IPS-20b (cell line): ENCODE data around the gene SLC6A14.

Experiments used
- H3K27ac ChIP-seq: one replicate; pipeline ENCODE4 v1.5.1; 2013; ENCODE audit warnings: low read length
- H3K27me3 ChIP-seq: 2 replicates; pipeline ENCODE4 v1.6.1; 2013; ENCODE audit warnings: mild to moderate bottlenecking, low read length, inconsistent platforms; ENCODE audit not compliant: insufficient read depth
- H3K36me3 ChIP-seq: 2 replicates; pipeline ENCODE4 v1.6.1; 2013; ENCODE audit warnings: low read depth, mild to moderate bottlenecking, inconsistent platforms, low read length, moderate library complexity; ENCODE audit not compliant: insufficient read depth
- H3K4me1 ChIP-seq: 2 replicates; pipeline ENCODE4 v1.6.1; 2013; ENCODE audit warnings: mild to moderate bottlenecking, control low read depth, inconsistent platforms, low read length, moderate library complexity; ENCODE audit not compliant: insufficient read depth
- H3K4me3 ChIP-seq: 2 replicates; pipeline ENCODE4 v1.5.1; 2013; ENCODE audit warnings: mild to moderate bottlenecking, low read length, inconsistent platforms
- H3K9ac ChIP-seq: 2 replicates; pipeline ENCODE4 v1.6.1; 2013; ENCODE audit warnings: low read depth, mild to moderate bottlenecking, inconsistent platforms, low read length, moderate library complexity
- H3K9me3 ChIP-seq: 2 replicates; pipeline ENCODE4 v1.6.1; 2013; ENCODE audit warnings: mild to moderate bottlenecking, low read depth, low read length, inconsistent platforms; ENCODE audit not compliant: insufficient read depth

SLC6A14 gene, protein sequence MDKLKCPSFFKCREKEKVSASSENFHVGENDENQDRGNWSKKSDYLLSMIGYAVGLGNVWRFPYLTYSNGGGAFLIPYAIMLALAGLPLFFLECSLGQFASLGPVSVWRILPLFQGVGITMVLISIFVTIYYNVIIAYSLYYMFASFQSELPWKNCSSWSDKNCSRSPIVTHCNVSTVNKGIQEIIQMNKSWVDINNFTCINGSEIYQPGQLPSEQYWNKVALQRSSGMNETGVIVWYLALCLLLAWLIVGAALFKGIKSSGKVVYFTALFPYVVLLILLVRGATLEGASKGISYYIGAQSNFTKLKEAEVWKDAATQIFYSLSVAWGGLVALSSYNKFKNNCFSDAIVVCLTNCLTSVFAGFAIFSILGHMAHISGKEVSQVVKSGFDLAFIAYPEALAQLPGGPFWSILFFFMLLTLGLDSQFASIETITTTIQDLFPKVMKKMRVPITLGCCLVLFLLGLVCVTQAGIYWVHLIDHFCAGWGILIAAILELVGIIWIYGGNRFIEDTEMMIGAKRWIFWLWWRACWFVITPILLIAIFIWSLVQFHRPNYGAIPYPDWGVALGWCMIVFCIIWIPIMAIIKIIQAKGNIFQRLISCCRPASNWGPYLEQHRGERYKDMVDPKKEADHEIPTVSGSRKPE

DNA sequence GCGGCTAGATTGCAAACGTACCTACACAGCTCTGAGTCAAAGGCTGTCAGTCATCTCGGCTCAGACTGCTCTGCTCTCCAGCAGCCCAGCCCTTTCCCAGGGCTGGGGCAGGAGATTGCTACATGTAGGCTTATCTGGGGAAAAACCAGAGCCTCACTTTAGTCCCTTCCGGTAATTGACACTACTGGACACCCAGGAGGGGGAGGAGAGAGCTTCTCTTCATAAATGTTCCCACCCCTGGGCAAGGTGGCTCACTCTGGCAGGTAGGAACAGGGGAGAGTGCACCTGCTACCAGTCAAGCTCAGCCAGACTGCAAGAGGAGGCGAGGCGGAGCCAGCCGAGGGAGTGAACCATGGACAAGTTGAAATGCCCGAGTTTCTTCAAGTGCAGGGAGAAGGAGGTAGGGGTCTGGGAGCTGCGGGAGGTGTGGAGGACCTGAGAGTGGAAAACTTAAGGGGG, at the start of gene SLC6A14:
TSS of gene SLC6A14 (plus strand) at position 249 of the 459 bp plus-strand sequence. CDS start at position 353, 104 bp downstream.
- no peak within 1 kb of the TSS for H3K4me3 ChIP-seq
- H3K9ac ChIP-seq: no peak within 1 kb of the TSS
- no peaks in the 10 kb centered on the region for H3K36me3 ChIP-seq
- no peaks in the 10 kb centered on the region for H3K9me3 ChIP-seq
- H3K27me3 ChIP-seq: no peaks in the 10 kb centered on the region
- no peaks in the 10 kb centered on the region for H3K4me1 ChIP-seq
- no peak within 1 kb of the TSS for H3K27ac ChIP-seq

DNA sequence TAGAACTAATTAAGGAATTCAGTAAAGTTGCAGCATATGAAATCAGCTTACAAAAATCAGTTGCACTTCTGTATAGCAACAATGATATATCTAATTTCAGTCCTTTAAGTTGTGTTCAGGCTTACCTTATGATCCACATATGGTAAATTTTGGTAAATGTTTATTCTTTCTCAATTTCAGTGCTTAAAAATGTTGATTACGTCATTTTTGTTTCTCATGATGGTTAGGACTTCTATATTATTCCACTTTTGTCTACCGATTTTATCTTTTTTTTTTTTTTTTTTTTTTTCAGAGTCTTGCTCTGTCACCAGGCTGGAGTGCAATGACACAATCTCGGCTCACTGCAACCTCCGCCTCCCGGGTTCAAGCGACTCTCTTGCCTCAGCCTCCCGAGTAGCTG, 40.7 kb upstream of the SLC6A14 start:
- H3K4me3 ChIP-seq: no peak overlapping the region
- H3K4me1 ChIP-seq: no peaks in the 10 kb centered on the region
- H3K27ac ChIP-seq: no peak overlapping the region
- H3K27me3 ChIP-seq: no peaks in the 10 kb centered on the region
- no peaks in the 10 kb centered on the region for H3K36me3 ChIP-seq
- H3K9ac ChIP-seq: no peak overlapping the region
- no peaks in the 10 kb centered on the region for H3K9me3 ChIP-seq

DNA sequence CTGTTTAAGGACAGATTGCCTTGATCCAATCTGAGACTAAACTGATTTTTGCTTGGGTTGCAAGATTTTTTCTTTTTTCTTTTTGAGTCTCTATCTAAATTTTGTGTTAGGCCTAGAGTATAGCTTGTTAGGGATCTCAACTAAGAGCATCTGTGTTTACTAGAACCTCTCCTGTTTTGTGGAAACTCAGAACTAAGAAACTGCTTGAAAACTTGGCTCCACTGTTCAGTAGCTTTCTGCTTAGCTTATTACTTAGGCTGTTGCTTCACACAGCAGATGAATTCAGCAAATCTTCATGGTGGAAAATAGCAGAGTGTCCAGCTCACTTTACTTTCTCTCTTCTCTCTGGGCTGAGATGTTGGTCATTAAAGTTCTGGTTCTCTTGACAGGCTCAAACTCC, 36.7 kb upstream of the SLC6A14 start:
- Histone ChIP-seq H3K36me3 (no peaks in the 10 kb centered on the region), H3K9me3 (no peaks in the 10 kb centered on the region)

DNA sequence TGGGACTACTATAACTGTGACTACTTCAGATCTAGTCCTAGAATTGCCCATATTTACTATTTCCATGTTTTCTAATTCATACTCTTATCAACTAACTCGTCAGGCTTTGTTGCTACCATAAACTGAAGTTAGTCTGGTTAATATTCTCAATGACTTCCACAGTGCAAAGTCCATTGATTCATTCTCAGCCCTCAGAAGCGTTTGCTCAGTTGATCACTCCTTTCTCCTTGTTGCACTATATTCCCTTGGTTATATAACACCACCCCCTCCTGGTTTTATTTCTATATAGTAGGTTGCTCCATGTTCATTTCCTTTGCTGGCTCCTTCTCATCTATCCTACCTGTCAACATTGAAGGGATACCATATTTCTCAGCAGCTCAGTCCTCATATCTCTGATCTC, 27.2 kb upstream of the SLC6A14 start:
- H3K9me3 ChIP-seq: peaks cover 9% of the 10 kb centered on the region; the same call in 1 of the 2 replicates
- no peak overlapping the region for H3K9ac ChIP-seq
- H3K27ac ChIP-seq: no peak overlapping the region
- no peaks in the 10 kb centered on the region for H3K36me3 ChIP-seq
- no peaks in the 10 kb centered on the region for H3K27me3 ChIP-seq
- no peak overlapping the region for H3K4me3 ChIP-seq
- no peaks in the 10 kb centered on the region for H3K4me1 ChIP-seq

More for the DNA sequence above, 36.7 kb upstream of the SLC6A14 start:
- H3K4me3 ChIP-seq: no peak overlapping the region
- H3K27ac ChIP-seq: no peak overlapping the region
- no peaks in the 10 kb centered on the region for H3K4me1 ChIP-seq
- H3K27me3 ChIP-seq: no peaks in the 10 kb centered on the region
- H3K9ac ChIP-seq: no peak overlapping the region

DNA sequence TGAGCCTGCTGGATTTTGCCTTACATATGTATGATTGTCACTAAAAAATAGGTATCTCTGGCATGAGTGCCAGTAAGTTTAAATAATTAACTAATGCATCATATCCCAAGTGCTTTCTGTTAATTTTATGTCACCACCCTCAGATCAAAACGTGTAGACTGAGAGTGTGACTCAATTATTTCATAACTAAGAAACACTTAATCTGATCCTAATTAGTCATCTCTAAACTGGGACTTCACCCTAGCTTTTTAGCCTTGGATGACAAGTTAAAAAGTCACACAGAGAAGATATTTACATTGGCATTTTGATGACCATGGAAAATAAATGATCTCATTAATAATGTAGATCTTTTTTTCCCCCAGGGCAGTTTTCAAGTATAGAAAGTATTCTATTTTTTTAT, 23.1 kb upstream of the SLC6A14 start:
- no peak overlapping the region for H3K27ac ChIP-seq
- H3K36me3 ChIP-seq: no peaks in the 10 kb centered on the region
- no peak overlapping the region for H3K9ac ChIP-seq
- H3K4me3 ChIP-seq: no peak overlapping the region
- H3K4me1 ChIP-seq: no peaks in the 10 kb centered on the region
- H3K9me3 ChIP-seq: peaks cover 9% of the 10 kb centered on the region; the same call in 1 of the 2 replicates
- no peaks in the 10 kb centered on the region for H3K27me3 ChIP-seq

DNA sequence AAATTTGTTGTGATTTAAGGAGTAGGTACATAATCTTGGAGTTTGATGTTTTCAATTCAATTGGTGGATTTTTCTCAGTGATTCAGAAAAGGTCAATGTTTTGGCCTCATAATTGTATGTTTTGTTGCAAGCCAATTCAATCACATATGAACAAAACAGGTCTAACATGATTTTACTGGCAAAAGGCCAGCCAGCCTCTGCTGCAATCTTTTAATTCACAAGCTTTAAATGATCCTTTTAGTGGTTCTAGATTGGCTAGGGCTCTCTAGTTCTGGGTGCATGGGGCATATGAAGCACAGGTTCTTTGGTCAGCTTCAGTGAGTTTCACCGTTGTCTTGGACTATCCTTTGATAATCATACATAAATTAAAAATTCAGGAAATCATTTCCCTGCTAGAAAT, 19.2 kb upstream of the SLC6A14 start:
- Histone ChIP-seq H3K9me3 (no peaks in the 10 kb centered on the region), H3K4me1 (no peaks in the 10 kb centered on the region), H3K27ac (no peak overlapping the region), H3K27me3 (no peaks in the 10 kb centered on the region), H3K4me3 (no peak overlapping the region), H3K9ac (no peak overlapping the region), H3K36me3 (no peaks in the 10 kb centered on the region)

DNA sequence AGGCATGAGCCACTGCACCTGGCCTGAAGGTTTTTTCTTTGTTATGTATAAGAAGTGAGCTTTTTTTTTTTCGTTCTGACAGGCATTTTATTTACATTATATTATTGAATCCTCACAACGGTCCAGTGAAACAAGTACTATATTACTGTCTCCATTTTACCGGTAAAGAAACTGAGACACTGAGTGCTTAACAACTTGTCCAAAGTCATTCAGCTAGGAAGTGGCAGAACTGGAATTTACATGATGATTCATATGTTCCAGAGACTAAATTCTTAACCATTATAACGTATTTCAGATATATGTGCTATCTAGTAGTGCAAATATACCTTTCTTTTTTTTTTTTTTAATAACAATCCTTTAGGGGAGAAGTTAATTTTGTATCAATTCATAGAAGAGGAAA, 18.4 kb upstream of the SLC6A14 start:
- Histone ChIP-seq H3K4me3 (no peak overlapping the region), H3K9me3 (no peaks in the 10 kb centered on the region), H3K4me1 (no peaks in the 10 kb centered on the region), H3K36me3 (no peaks in the 10 kb centered on the region), H3K27me3 (no peaks in the 10 kb centered on the region), H3K27ac (no peak overlapping the region), H3K9ac (no peak overlapping the region)

DNA sequence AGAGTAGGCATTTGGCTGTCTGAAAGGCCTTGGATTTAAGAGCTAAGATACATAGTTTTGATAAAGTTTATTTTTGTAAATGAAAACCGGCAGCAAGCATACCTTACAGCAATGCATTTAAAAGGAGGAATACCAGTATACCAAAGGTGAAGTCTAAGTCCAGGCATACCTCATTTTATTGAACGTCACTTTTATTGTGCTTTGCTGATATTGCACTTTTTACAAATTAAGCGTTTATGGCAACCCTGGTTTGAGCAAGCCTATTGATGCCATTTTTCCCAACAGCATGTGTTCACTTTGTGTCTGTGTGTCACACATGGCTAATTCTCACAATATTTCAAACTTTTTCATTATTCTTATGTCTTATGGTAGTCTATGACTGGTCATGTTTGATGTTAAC, 8.4 kb upstream of the SLC6A14 start:
- no peak overlapping the region for H3K9ac ChIP-seq
- H3K9me3 ChIP-seq: no peaks in the 10 kb centered on the region
- no peaks in the 10 kb centered on the region for H3K27me3 ChIP-seq
- H3K36me3 ChIP-seq: no peaks in the 10 kb centered on the region
- H3K27ac ChIP-seq: no peak overlapping the region
- no peak overlapping the region for H3K4me3 ChIP-seq
- H3K4me1 ChIP-seq: no peaks in the 10 kb centered on the region

DNA sequence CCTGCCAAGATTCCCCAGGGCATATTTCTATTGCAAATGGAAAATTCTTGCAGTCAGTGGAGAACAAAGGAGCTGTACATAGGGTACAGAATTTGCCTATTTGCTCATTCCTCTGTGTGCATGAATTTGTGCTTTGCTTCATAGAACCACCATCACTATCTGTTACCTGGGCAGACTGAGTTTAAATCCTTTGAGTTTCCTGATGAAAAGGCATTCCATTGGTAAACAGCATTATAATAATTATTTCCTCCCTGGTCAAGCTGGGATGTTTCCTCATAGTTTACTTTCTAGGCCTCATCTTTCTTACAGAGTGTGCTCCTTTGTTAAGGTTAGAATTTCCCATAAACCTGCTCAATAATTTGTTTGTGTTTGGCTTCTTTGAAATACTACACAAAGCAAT, 809 bp upstream of the SLC6A14 start:
- Histone ChIP-seq H3K4me3 (no peak overlapping the region), H3K27me3 (no peaks in the 10 kb centered on the region), H3K9ac (no peak overlapping the region), H3K9me3 (no peaks in the 10 kb centered on the region), H3K27ac (no peak overlapping the region), H3K36me3 (no peaks in the 10 kb centered on the region), H3K4me1 (no peaks in the 10 kb centered on the region)

DNA sequence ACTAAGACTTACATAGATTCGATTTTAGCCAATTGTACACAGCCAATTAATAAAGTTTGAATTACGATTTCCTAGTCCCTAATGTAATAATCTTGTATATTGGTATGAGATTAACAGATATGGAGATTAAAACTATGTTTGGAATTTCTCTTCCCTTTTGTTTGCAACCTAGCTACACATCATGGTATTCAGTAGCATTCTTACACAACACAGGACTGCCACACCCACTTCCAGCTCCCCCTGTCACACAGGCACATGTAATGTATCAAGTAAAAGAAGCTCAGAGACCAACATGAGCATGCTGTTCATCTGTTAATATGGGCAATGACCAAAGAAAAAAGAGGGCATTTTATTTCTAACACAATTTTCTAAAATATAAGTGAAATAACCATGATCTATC, 12.8 kb downstream of the SLC6A14 start:
- Histone ChIP-seq H3K4me1 (no peaks in the 10 kb centered on the region), H3K27me3 (no peaks in the 10 kb centered on the region), H3K9me3 (no peaks in the 10 kb centered on the region)

DNA sequence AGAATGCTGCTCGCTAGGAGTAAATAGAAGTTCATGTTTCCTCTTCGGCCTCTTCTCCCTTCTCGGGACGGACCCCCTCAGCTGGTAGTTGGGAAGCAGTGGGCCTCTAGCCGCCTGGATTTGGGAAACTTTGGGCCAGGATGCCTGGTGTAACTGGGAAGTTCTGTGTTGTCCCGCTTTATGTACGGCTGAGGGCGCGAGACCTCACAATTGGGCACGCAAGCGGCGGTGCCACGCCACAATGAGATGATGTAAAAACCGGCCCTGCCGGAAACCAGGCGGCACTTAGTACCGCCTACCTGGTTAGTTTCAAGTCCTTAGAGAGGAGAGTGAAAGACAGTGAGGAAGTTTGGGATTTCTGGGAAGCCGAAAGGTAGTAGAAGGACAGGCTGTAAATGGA, 26.4 kb downstream of the SLC6A14 start, which contains the start of gene CT83:
TSS of gene CT83 (minus strand) at position 155 of the 400 bp plus-strand sequence. CDS start at position 35, 120 bp downstream.
- Histone ChIP-seq H3K27ac (no peak within 1 kb of the TSS), H3K36me3 (no peaks in the 10 kb centered on the region), H3K9me3 (no peaks in the 10 kb centered on the region), H3K9ac (no peak within 1 kb of the TSS), H3K27me3 (no peaks in the 10 kb centered on the region), H3K4me3 (no peak within 1 kb of the TSS), H3K4me1 (no peaks in the 10 kb centered on the region)

More for the DNA sequence above, 12.8 kb downstream of the SLC6A14 start:
- Histone ChIP-seq H3K4me3 (no peak overlapping the region), H3K27ac (no peak overlapping the region), H3K36me3 (no peaks in the 10 kb centered on the region), H3K9ac (no peak overlapping the region)

DNA sequence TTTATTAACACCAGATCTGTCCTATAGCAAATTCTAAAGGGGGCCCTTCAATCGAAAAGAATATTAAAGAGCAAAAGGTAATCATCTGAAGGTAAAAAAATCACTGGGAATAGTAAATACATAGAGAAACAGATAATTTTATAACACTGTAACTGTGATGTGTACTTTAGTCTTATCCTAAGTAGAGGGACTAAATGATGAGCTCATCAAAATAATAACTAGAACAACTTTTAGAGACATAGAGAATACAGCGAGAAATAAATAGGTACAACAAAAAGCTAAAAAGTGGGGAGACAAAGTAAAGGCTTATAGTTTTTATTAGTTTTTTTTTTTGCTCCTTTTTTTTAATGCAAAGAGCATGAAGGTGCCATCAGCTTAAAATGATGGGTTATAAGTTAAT, 43.7 kb downstream of the SLC6A14 start:
- Histone ChIP-seq H3K27me3 (no peaks in the 10 kb centered on the region), H3K36me3 (no peaks in the 10 kb centered on the region), H3K4me1 (no peaks in the 10 kb centered on the region), H3K9me3 (no peaks in the 10 kb centered on the region), H3K4me3 (no peak overlapping the region), H3K27ac (no peak overlapping the region), H3K9ac (no peak overlapping the region)
